Stimulated activated CD4-positive, alpha-beta T cell treated with anti-CD3 and anti-CD28 coated beads, TNF-alpha, amount 100 ng/mL, for 24 hours (primary cell): ENCODE data around the gene PBOV1.
"Not testable (repeated sequence)": the region's sequence is repeated elsewhere in the genome, so short reads cannot be mapped to it uniquely, and the experiment has no call there.

Source experiments
- DNase-seq, 3 experiments: peaks; one replicate each; pipeline ENCODE4 v3.0.0-alpha.2; 2020; ENCODE audit warnings: low read depth in 3 of 3

PBOV1 gene

GRCh38 chr6:138238368-138238767, 20.1 kb upstream of the PBOV1 start:
- no peak for DNase-seq

GRCh38 chr6:138237463-138237862, 19.2 kb upstream of the PBOV1 start:
- DNase-seq: no peak

DNA sequence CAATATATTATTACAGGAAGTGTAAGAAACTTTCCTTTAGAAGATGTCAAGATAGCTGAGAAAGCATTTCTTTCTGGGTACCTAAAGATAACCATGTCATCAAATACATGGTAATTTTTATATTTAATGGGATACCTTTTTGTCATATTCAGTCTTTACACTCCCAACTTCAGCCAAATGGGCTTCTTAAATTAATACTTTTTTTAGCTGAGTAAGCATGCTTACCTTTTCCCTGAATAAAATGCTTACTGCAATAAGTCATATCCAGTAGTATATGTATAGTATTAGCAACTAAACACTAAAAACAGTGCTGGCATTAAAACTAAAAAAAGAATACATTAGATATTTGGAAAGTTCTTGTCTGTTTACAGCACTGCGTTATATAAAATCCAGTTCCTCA, 17.4 kb upstream of the PBOV1 start:
- no peak for DNase-seq

GRCh38 chr6:138235205-138235604, 16.9 kb upstream of the PBOV1 start:
- no peak for DNase-seq

- no peak for DNase-seq
Measured at GRCh38 chr6:138234363-138234762, 16.1 kb upstream of the PBOV1 start.

- no peak for DNase-seq
Measured at GRCh38 chr6:138231381-138231886, 13.1 kb upstream of the PBOV1 start.

DNA sequence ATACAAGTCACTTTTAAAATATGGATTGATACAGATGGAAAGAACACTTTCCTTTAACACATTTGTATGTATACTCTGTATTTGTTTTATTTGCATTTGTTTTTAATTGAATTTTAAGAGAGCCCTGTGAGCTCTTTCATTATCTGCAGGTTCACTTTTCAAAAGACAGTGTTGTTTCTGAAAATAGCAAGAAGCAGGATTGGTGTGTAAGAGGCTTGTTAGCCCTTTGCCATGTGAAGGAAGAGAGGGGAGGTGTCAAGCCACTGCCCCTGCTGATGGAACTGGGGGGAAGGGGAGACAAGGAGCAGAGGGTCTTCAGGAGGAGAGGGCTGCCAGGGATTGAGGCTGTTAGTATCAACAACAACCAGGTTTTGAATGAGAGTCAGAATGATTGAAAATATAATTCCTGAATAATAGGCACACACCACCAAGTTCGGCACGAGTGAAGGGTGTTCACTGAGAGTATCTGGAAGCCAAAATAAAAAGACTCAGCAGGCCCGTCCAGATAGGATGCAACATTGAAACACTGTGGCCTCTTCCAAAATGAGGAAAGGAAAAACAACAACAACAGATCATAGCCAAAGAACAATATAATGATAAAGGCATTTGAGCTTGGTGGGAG, 12.6 kb upstream of the PBOV1 start:
- no peak for DNase-seq

GRCh38 chr6:138230221-138230620, 11.9 kb upstream of the PBOV1 start:
- DNase-seq: no peak

GRCh38 chr6:138229663-138230179, 11.4 kb upstream of the PBOV1 start:
- DNase-seq: no peak

GRCh38 chr6:138229072-138229471, 10.8 kb upstream of the PBOV1 start:
- DNase-seq: no peak

GRCh38 chr6:138227316-138227781, 9.1 kb upstream of the PBOV1 start:
- DNase-seq: no peak

- DNase-seq: no peak
Measured at GRCh38 chr6:138226700-138227315, 8.5 kb upstream of the PBOV1 start.

GRCh38 chr6:138225953-138226352, 7.7 kb upstream of the PBOV1 start:
- no peak for DNase-seq

GRCh38 chr6:138222901-138223546, 4.7 kb upstream of the PBOV1 start:
- DNase-seq: no peak

DNA sequence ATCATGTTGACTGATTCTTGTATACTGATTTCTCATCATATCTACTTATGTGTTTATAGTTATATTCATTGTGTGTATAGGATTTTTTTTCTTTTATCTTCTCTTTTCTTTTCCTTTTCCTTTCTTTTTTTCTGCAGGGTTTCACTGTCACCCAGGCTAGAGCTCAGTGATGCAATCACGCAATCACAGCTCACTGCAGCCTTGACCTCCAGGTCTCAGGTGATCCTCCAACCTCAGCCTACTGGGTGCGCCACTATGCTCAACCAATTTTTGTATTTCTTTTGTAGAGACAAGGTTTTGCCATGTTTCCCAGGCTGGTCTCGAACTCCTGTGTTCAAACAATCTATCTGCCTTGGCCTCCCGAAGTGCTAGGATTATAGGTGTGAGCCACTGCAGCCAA, 1.6 kb upstream of the PBOV1 start:
- DNase-seq: no peak

DNA sequence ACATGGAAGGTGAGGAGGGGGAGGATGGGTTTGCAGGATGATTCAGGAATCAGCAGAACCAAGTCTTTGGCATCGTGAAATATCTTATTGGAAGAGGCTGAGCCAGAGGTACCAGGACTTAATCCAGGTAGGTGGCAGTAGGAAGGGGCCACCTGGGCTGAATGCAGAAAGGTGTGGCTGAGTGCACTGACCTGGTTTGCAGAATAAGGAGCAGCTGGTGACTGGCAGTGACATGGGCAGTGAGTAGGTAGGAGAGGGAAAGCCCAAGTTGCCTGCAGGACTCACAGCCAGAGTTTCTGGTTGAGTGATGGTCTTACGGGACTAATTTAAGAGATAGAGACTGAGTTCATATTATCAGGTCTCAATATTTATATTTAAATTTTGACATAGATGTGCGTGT, 1.1 kb upstream of the PBOV1 start:
- DNase-seq: no peak

- DNase-seq: no peak
Measured at GRCh38 chr6:138215093-138215782, 3.1 kb downstream of the PBOV1 start.

DNA sequence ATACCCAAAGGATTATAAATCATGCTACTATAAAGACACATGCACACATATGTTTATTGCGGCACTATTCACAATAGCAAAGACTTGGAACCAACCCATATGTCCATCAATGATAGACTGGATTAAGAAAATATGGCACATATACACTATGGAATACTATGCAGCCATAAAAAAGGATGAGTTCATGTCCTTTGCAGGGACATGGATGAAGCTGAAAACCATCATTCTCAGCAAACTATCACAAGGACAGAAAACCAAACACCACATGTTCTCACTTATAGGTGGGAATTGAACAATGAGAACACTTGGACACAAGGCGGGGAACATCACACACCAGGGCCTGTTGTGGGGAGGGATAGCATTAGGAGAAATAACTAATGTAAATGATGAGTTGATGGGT, 5.8 kb downstream of the PBOV1 start:
- not testable (repeated sequence) for DNase-seq

DNA sequence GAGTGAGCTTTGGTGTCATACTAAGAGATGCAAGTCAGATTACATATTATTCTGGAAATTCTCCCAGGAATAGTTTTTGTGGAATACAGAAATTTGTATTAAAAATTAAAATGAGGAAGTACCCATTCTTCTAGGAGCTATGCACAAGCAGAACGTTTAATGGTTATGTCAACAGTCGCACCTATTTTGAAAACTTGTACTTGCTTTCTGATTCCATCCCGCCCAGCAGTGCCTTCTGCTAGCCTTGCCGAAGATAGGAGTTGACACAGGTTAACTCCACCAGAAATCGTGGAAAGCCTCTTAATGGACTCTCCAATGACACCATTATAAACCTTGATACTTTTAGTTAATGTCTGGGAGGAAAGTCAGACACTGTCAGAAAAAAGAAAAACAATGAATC, 6.7 kb downstream of the PBOV1 start:
- no peak for DNase-seq

GRCh38 chr6:138211048-138211581, 7.2 kb downstream of the PBOV1 start:
- no peak for DNase-seq

DNA sequence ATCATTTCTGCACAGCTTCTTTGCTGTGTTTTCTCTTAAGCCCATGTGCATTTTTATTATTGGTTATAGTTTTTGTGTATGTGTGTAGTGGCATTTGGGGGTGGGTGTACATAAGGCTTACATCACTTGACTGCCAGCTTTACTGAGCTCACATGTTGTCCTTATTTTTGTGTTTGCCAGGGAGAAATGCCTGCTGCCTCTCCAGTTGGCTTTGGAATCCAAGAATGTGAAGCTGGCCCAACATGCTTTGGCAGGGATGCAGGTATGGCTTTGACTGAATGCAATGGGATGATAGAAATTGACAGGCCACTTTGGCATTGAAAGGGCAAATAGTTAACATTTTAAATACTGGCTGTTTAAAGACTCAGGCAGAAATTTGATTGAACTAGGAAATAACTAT, 11.4 kb downstream of the PBOV1 start:
- no peak for DNase-seq
